H9 (cell line): ENCODE results near the gene OR5H15. TPM values are rescaled to one million over a fixed set of nuclear protein-coding genes. Genes with fewer than 3 reads are reported as not detected.
A peak's percentile ranks its signal among the peaks of the same experiment; 100 is the strongest.

ENCODE experiments used
- DNase-seq: peaks from one replicate; pipeline ENCODE4 v3.0.0-alpha.2; 2017
- H2AFZ ChIP-seq: one replicate; pipeline ENCODE4 v1.6.1; 2013; ENCODE audit warnings: mild to moderate bottlenecking, low read length, control low read depth, moderate library complexity
- H2AK5ac ChIP-seq: 2 replicates; pipeline ENCODE4 v1.6.1; 2013; ENCODE audit warnings: low read length, control low read depth, mixed read lengths; ENCODE audit not compliant: insufficient read length
- H2BK120ac ChIP-seq: one replicate; pipeline ENCODE4 v1.6.1; 2013; ENCODE audit warnings: low read depth, mild to moderate bottlenecking, low read length, control low read depth, inconsistent platforms; ENCODE audit not compliant: poor library complexity, severe bottlenecking
- H2BK12ac ChIP-seq: 2 replicates; pipeline ENCODE4 v1.6.1; 2013; ENCODE audit warnings: low read length, control low read depth, mixed read lengths, low read depth; ENCODE audit not compliant: insufficient read length
- H2BK15ac ChIP-seq: 2 replicates; pipeline ENCODE4 v1.6.1; 2013; ENCODE audit warnings: low read depth, low read length, control low read depth
- H2BK20ac ChIP-seq: one replicate; pipeline ENCODE4 v1.6.1; 2013; ENCODE audit warnings: low read depth, mild to moderate bottlenecking, low read length, control low read depth, inconsistent platforms; ENCODE audit not compliant: poor library complexity, severe bottlenecking
- H2BK5ac ChIP-seq: 2 replicates; pipeline ENCODE4 v1.6.1; 2013; ENCODE audit warnings: low read length, control low read depth, mixed read lengths; ENCODE audit not compliant: insufficient read length
- H3K14ac ChIP-seq: 2 replicates; pipeline ENCODE4 v1.6.1; 2013; ENCODE audit warnings: low read length, control low read depth; ENCODE audit not compliant: insufficient read depth
- H3K18ac ChIP-seq: 2 replicates; pipeline ENCODE4 v1.6.1; 2013; ENCODE audit warnings: low read depth, mild to moderate bottlenecking, mixed read lengths, low read length, control low read depth; ENCODE audit not compliant: insufficient read length
- H3K23ac ChIP-seq: 2 replicates; pipeline ENCODE4 v1.6.1; 2013; ENCODE audit warnings: low read length, control low read depth, mixed read lengths, low read depth; ENCODE audit not compliant: insufficient read length
- H3K23me2 ChIP-seq: 2 replicates; pipeline ENCODE4 v1.6.1; 2013; ENCODE audit warnings: low read depth, mild to moderate bottlenecking, mixed read lengths, low read length, control low read depth; ENCODE audit not compliant: insufficient read length, poor library complexity, severe bottlenecking
- H3K27ac ChIP-seq: 2 replicates; pipeline ENCODE4 v1.5.1; 2013; ENCODE audit warnings: low read length, control low read depth, mixed read lengths, low read depth; ENCODE audit not compliant: insufficient read length
- H3K27me3 ChIP-seq: 2 replicates; pipeline ENCODE4 v1.6.1; 2013; ENCODE audit warnings: low read length, control low read depth, inconsistent platforms; ENCODE audit not compliant: insufficient read depth
- H3K4ac ChIP-seq: 2 replicates; pipeline ENCODE4 v1.6.1; 2013; ENCODE audit warnings: low read depth, mild to moderate bottlenecking, control low read depth, inconsistent platforms, low read length, moderate library complexity
- H3K4me1 ChIP-seq: 2 replicates; pipeline ENCODE4 v1.6.1; 2013; ENCODE audit warnings: low read length, control low read depth, inconsistent platforms; ENCODE audit not compliant: insufficient read depth
- H3K4me2 ChIP-seq: 2 replicates; pipeline ENCODE4 v1.6.1; 2013; ENCODE audit warnings: low read length, control low read depth, mixed read lengths; ENCODE audit not compliant: insufficient read length, insufficient read depth
- H3K56ac ChIP-seq: 2 replicates; pipeline ENCODE4 v1.6.1; 2013; ENCODE audit warnings: low read depth, mild to moderate bottlenecking, mixed read lengths, low read length, control low read depth; ENCODE audit not compliant: insufficient read length
- H3K79me1 ChIP-seq: 2 replicates; pipeline ENCODE4 v1.6.1; 2013; ENCODE audit warnings: low read depth, mild to moderate bottlenecking, moderate library complexity, low read length, control low read depth, inconsistent platforms; ENCODE audit not compliant: insufficient read depth, poor library complexity, severe bottlenecking
- H3K79me2 ChIP-seq: 2 replicates; pipeline ENCODE4 v1.6.1; 2013; ENCODE audit warnings: low read length, control low read depth, inconsistent platforms; ENCODE audit not compliant: insufficient read depth
- H3K9ac ChIP-seq: 2 replicates; pipeline ENCODE4 v1.6.1; 2013; ENCODE audit warnings: low read length, control low read depth, mixed read lengths; ENCODE audit not compliant: insufficient read length; ENCODE audit errors: extremely low read depth
- H3K9me3 ChIP-seq: one replicate; pipeline ENCODE4 v1.6.1; 2013; ENCODE audit warnings: low read depth, low read length, inconsistent platforms; ENCODE audit not compliant: control insufficient read depth
- H3T11ph ChIP-seq: one replicate; pipeline ENCODE4 v1.6.1; 2013; ENCODE audit warnings: mild to moderate bottlenecking, low read length, control low read depth, inconsistent platforms
- H4K20me1 ChIP-seq: one replicate; pipeline ENCODE4 v1.6.1; 2013; ENCODE audit not compliant: control insufficient read depth, insufficient read length, insufficient read depth
- H4K5ac ChIP-seq: 2 replicates; pipeline ENCODE4 v1.6.1; 2013; ENCODE audit warnings: low read depth, mild to moderate bottlenecking, mixed read lengths, low read length, control low read depth; ENCODE audit not compliant: insufficient read length
- H4K8ac ChIP-seq: replicated peaks from 2 replicates; pipeline ENCODE4 v1.6.1; 2013; ENCODE audit warnings: low read length, control low read depth, mixed read lengths, low read depth; ENCODE audit not compliant: insufficient read length
- H4K91ac ChIP-seq: 2 replicates; pipeline ENCODE4 v1.6.1; 2013; ENCODE audit warnings: low read depth, mild to moderate bottlenecking, moderate library complexity, mixed read lengths, low read length, control low read depth; ENCODE audit not compliant: insufficient read length
- H3K27ac Mint-ChIP-seq, 3 experiments: 2 replicates in 2 of 3; 3 replicates in 1 of 3; pipeline ENCODE4 v1.8.0; 2020 to 2021; ENCODE audit warnings: mixed read lengths in 3 of 3, mild to moderate bottlenecking in 1 of 3, moderate library complexity in 1 of 3
- H3K27me3 Mint-ChIP-seq: 2 replicates; pipeline ENCODE4 v1.8.0; 2021; ENCODE audit warnings: low read depth, mild to moderate bottlenecking, moderate library complexity, mixed read lengths
- H3K36me3 Mint-ChIP-seq, 3 experiments: 2 replicates in 2 of 3; 3 replicates in 1 of 3; pipeline ENCODE4 v1.8.0; 2020 to 2021; ENCODE audit warnings: low read depth in 3 of 3, mixed read lengths in 3 of 3; ENCODE audit not compliant: insufficient read depth in 1 of 3
- H3K4me1 Mint-ChIP-seq, 2 experiments: 2 replicates each; pipeline ENCODE4 v1.8.0; 2020; ENCODE audit warnings: mixed read lengths in 2 of 2
- H3K4me3 Mint-ChIP-seq, 2 experiments: 2 replicates in 1 of 2; 3 replicates in 1 of 2; pipeline ENCODE4 v1.8.0; 2020 to 2021; ENCODE audit warnings: mild to moderate bottlenecking in 2 of 2, mixed read lengths in 2 of 2, moderate library complexity in 1 of 2
- H3K9me3 Mint-ChIP-seq, 2 experiments: 2 replicates in 1 of 2; 3 replicates in 1 of 2; pipeline ENCODE4 v1.8.0; 2020; ENCODE audit warnings: mild to moderate bottlenecking in 2 of 2, mixed read lengths in 2 of 2, moderate library complexity in 1 of 2
- CTCF ChIP-seq: fragments of 200-600 bp; sonication (generic); conservative IDR thresholded peaks from 3 replicates; pipeline ENCODE4 v1.8.0; 2021; ENCODE audit warnings: antibody characterized with exemption, mild to moderate bottlenecking
- WGBS: extraction: QIAGEN DNeasy Blood & Tissue Kit; methylation state at CpG from one replicate; pipeline ENCODE4 v1.1.7; 2013; ENCODE audit warnings: missing lambda C conversion rate, low lambda C conversion rate, mixed read lengths; ENCODE audit not compliant: insufficient read length; ENCODE audit errors: extremely low coverage; 5-methylcytosine and 5-hydroxymethylcytosine counted together
- total RNA-seq: library from RNA; stranded (reverse); gene quantifications from 2 replicates; pipeline ENCODE4 v1.2.1, GENCODE V29; 2021

The OR5H15 gene
- total RNA-seq, 1 experiment from 2014 or later: not detected

- H3K4me1 Mint-ChIP-seq: peaks cover 19% of the 10 kb centered on the region in 2 experiments
- H3T11ph ChIP-seq: no peak overlapping the region
- H2AK5ac ChIP-seq: no peak overlapping the region
- H3K9me3 Mint-ChIP-seq: no peaks in the 10 kb centered on the region
- no peaks in the 10 kb centered on the region for H3K27me3 Mint-ChIP-seq
- no peak overlapping the region for H2BK15ac ChIP-seq
- H2BK120ac ChIP-seq: no peak overlapping the region
- no peak overlapping the region for H3K23ac ChIP-seq
- H2AFZ ChIP-seq: no peak overlapping the region
- no peaks in the 10 kb centered on the region for H3K79me2 ChIP-seq
- H3K56ac ChIP-seq: no peak overlapping the region
- H4K8ac ChIP-seq: no peak overlapping the region
- H3K79me1 ChIP-seq: no peaks in the 10 kb centered on the region
- peak overlapping the region in 1 of 3 experiments; percentile 28; a peak in 1 of 7 replicates for H3K27ac Mint-ChIP-seq
- H3K9me3 ChIP-seq: no peaks in the 10 kb centered on the region
- H4K91ac ChIP-seq: no peak overlapping the region
- H2BK5ac ChIP-seq: no peak overlapping the region
- no peaks in the 10 kb centered on the region for H3K36me3 Mint-ChIP-seq
- no peaks in the 10 kb centered on the region; the same call in 1 of the 2 replicates for H3K4me1 ChIP-seq
- H3K4me3 Mint-ChIP-seq: peak overlapping the region; percentile 39 to 65
- H4K20me1 ChIP-seq: no peaks in the 10 kb centered on the region
- no peak for TF ChIP-seq CTCF
- H3K27me3 ChIP-seq: no peaks in the 10 kb centered on the region
- H2BK12ac ChIP-seq: no peak overlapping the region
- H3K23me2 ChIP-seq: no peaks in the 10 kb centered on the region
- no peak overlapping the region for H3K4ac ChIP-seq
- peak overlapping the region; percentile 62 for H3K4me2 ChIP-seq
- no peak overlapping the region for H3K18ac ChIP-seq
- no peak overlapping the region for H3K27ac ChIP-seq
- no peak overlapping the region for H3K14ac ChIP-seq
- DNase-seq: peak; percentile 27
- no CpG with 5 or more reads among the region's 7 CpGs for WGBS
- H4K5ac ChIP-seq: no peak overlapping the region
- no peak overlapping the region for H3K9ac ChIP-seq
- H2BK20ac ChIP-seq: no peak overlapping the region
These were observed 46.8 kb downstream of the OR5H15 start for GRCh38 chr3:98213276-98213675.
